HL-60 (cell line): Measurements from ENCODE around the gene RPAP3.

Source experiments
- DNase-seq, 2 experiments: peaks; one replicate each; pipeline ENCODE4 v3.0.0-alpha.2; 2010 to 2020; ENCODE audit warnings: low read depth in 1 of 2, low spot score in 1 of 2
- H3K27ac ChIP-seq: fragments of 250-450 bp; sonication (Bioruptor Pico); replicated peaks from 2 replicates; pipeline ENCODE4 v1.5.1; 2020; ENCODE audit warnings: mild to moderate bottlenecking, moderate library complexity
- H3K27me3 ChIP-seq: fragments of 250-450 bp; sonication (Bioruptor Pico); 2 replicates; pipeline ENCODE4 v1.5.1; 2021; ENCODE audit warnings: mild to moderate bottlenecking, moderate library complexity; ENCODE audit not compliant: insufficient read depth, poor library complexity, severe bottlenecking
- H3K4me3 ChIP-seq: replicated peaks from 2 replicates; pipeline ENCODE4 v1.5.1; 2011; ENCODE audit warnings: mild to moderate bottlenecking, control low read depth, low read length; ENCODE audit not compliant: insufficient read depth
- CTCF ChIP-seq: IDR thresholded peaks from one replicate; pipeline ENCODE4 v1.5.1; 2011; ENCODE audit warnings: low read length, control low read depth, inconsistent platforms; ENCODE audit not compliant: insufficient read depth
- GABPA ChIP-seq: IDR thresholded peaks from 2 replicates; pipeline ENCODE4 v1.6.1; 2012; ENCODE audit warnings: low read depth
- POLR2AphosphoS5 ChIP-seq: IDR thresholded peaks from 2 replicates; pipeline ENCODE4 v1.6.1; 2012; ENCODE audit warnings: low read depth
- REST ChIP-seq: IDR thresholded peaks from 2 replicates; pipeline ENCODE4 v1.6.1; 2012; ENCODE audit warnings: low read depth; ENCODE audit not compliant: insufficient replicate concordance
- SPI1 ChIP-seq: IDR thresholded peaks from 2 replicates; pipeline ENCODE4 v1.6.1; 2012; ENCODE audit warnings: low read depth, mild to moderate bottlenecking, borderline replicate concordance

RPAP3 gene

GRCh38 chr12:47652521-47653234 lies 53.2 kb downstream of the RPAP3 start:
- Histone ChIP-seq H3K27me3 (no peaks in the 10 kb centered on the region), H3K4me3 (no peak overlapping the region), H3K27ac (peak overlapping the region; percentile 37)
- TF ChIP-seq SPI1 (peak; percentile 20; the same call in 1 of the 2 replicates), POLR2AphosphoS5 (no peak)
- DNase-seq = peak; percentile 13 to 64

GRCh38 chr12:47651368-47652254 lies 54.2 kb downstream of the RPAP3 start:
- peak; percentile 23 to 80 for DNase-seq
- TF ChIP-seq GABPA (no peak), SPI1 (no peak), POLR2AphosphoS5 (no peak), REST (no peak), CTCF (peak; percentile 31)
- no peak overlapping the region for H3K4me3 ChIP-seq
- H3K27me3 ChIP-seq = no peaks in the 10 kb centered on the region
- H3K27ac ChIP-seq = peak overlapping the region; percentile 37

- Histone ChIP-seq H3K27ac (no peak overlapping the region), H3K4me3 (no peak overlapping the region), H3K27me3 (no peaks in the 10 kb centered on the region)
- no peak for DNase-seq
- TF ChIP-seq GABPA (no peak), POLR2AphosphoS5 (no peak), SPI1 (no peak), REST (no peak), CTCF (no peak)
Measured at GRCh38 chr12:47650469-47650868, 55.4 kb downstream of the RPAP3 start.

GRCh38 chr12:47649381-47649780 lies 56.4 kb downstream of the RPAP3 start:
- H3K27me3 ChIP-seq = no peaks in the 10 kb centered on the region
- no peak overlapping the region for H3K27ac ChIP-seq
- DNase-seq = no peak
- no peak for TF ChIP-seq CTCF
- TF ChIP-seq GABPA = no peak
- TF ChIP-seq SPI1 = no peak
- no peak for TF ChIP-seq REST
- TF ChIP-seq POLR2AphosphoS5 = no peak
- H3K4me3 ChIP-seq = no peak overlapping the region
